WTC11 (cell line): ENCODE data around the gene XPR1.

Source experiments
- CTCF ChIP-seq: fragments of 200-600 bp; IDR thresholded peaks from 2 replicates; pipeline ENCODE4 v1.8.0; 2022; ENCODE audit warnings: antibody characterized with exemption
- E2F1 ChIP-seq: sonication (generic); formaldehyde crosslinking; IDR thresholded peaks from 2 replicates; pipeline ENCODE4 v1.8.0; 2022; ENCODE audit warnings: mild to moderate bottlenecking, missing genetic modification reagents
- IRF1 ChIP-seq: sonication (generic); formaldehyde crosslinking; IDR thresholded peaks from 2 replicates; pipeline ENCODE4 v1.8.0; 2023; ENCODE audit warnings: missing genetic modification reagents
- JUN ChIP-seq: sonication (generic); formaldehyde crosslinking; IDR thresholded peaks from 2 replicates; pipeline ENCODE4 v1.8.0; 2023; ENCODE audit warnings: mild to moderate bottlenecking, missing genetic modification reagents
- MLX ChIP-seq: sonication (generic); formaldehyde crosslinking; IDR thresholded peaks from 2 replicates; pipeline ENCODE4 v1.8.1; 2023; ENCODE audit warnings: mild to moderate bottlenecking, missing genetic modification reagents, moderate library complexity
- PRRX2 ChIP-seq: fragments of 250-450 bp; sonication (Bioruptor Pico); IDR thresholded peaks from 2 replicates; pipeline ENCODE4 v1.8.0; 2021; ENCODE audit warnings: mild to moderate bottlenecking

- TF ChIP-seq PRRX2 (CRISPR knock-in tag) (no peak), CTCF (no peak), JUN (CRISPR knock-in tag) (no peak), IRF1 (CRISPR knock-in tag) (no peak), MLX (CRISPR knock-in tag) (no peak), E2F1 (CRISPR knock-in tag) (no peak)
Observed at GRCh38 chr1:180859306-180859705, 227.5 kb downstream of the XPR1 start.
